ENCODE data around the gene EIF3I.

Gene EIF3I

DNA sequence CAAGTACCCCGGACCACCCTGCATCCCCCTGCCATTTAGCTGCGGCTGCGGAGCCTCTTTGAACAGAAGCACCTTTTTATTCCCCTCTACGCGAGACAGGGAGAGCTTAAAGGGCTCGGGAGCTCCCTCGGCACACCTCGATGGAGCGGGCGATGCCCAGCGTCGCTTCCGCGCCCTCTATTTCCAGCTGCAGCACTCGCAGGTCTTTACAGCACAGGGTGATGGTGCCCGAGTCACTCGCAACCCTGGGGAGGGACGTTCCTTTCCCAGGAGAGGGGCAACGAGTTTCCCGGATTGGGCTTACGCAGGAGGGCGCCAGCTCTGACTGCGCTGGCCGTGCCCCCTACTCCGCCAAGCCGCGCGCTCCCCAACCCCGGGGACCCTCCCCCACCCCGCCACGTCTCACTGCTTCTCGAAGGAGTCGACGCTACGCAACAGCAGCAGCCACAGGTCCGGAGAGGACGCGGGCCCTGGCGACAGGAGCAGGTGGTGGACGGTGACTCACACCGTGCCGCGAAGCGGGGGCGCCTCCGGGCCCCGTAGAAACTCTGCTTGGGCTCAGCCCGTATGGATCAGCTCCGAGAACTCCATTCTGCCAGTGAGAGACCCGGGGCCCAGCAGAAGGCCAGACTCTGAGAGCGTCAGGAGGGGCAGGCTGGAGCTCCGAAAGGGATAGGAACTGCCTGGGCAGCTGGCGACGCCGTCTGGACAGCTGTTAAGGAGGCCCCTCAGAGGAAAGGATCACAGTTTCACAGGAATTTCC, 19.0 kb downstream of the EIF3I start:
- no peaks in the 10 kb centered on the region for H4K20me1 ChIP-seq
- H3K4me1 ChIP-seq, result peaks cover 52% of the 10 kb centered on the region
- peak overlapping the region; percentile 74 for H3K9ac ChIP-seq
- no peaks in the 10 kb centered on the region for H3K36me3 ChIP-seq
- peak overlapping the region; percentile 72 for H3K4me3 ChIP-seq
- no peaks in the 10 kb centered on the region for H3K9me3 ChIP-seq
- H3K27me3 ChIP-seq, result no peaks in the 10 kb centered on the region
- no peak for TF ChIP-seq Cebpa-rat (IDR thresholded peaks at IDR 0.05)
- peak overlapping the region; percentile 97 for H3K4me2 ChIP-seq
- peak overlapping the region; percentile 36 for H3K27ac ChIP-seq

DNA sequence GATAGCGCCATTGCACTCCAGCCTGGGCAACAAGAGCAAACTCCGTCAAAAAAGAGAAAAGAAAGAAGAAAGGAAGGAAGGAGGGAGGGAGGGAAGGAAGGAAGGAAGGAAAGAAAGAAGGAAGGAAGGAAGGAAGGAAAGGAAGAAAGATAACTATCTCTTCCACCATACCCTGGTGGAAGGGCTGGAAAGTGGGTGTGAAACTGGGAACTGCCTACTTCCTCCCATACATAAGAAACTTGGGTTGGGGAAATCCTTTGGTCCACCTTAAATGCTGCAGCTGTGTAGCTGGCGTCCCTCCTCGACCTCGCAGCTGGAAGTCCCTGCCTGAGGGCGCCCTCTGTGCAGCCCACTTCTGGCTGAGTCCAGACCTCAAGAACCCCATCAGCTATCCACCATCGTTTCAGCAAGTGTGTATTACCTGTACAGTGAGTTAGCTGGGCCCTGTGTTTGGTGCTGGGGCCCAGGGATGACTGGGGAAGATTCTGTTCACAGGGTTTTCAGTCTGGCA, 20.2 kb downstream of the EIF3I start:
- Histone ChIP-seq H3K36me3 (no peaks in the 10 kb centered on the region), H3K9me3 (no peaks in the 10 kb centered on the region), H3K9ac (no peak overlapping the region), H4K20me1 (no peaks in the 10 kb centered on the region), H3K4me2 (peak overlapping the region; percentile 97), H3K27me3 (no peaks in the 10 kb centered on the region), H3K27ac (0 out of 2 replicates have a peak overlapping the region, but pooled peaks have one; percentile 2), H3K4me3 (no peak overlapping the region), H3K4me1 (peaks cover 64% of the 10 kb centered on the region)
- TF ChIP-seq Cebpa-rat (IDR thresholded peaks at IDR 0.05), result no peak

DNA sequence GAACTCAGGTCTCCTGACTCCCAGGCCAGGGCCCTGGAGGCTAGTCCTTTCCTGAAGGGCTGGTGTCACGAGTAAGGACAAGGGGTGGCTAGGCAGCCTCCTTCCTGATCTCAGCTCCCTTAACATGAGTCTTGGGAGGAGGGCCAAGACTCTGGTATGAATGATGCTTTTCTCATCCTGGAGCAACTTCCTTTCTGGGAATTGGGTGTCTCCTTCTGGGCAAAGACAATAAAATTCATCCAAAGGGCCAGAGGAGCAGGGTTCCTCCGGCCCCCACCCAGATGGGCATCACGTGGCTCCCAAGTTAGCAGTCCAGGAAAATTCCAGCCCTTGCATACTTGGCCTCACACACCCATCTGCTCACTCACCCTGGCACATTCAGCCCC, 24.7 kb downstream of the EIF3I start, which contains the start of gene FAM167B:
Gene FAM167B, plus strand, starts transcription at position 335 of the 386 bp plus-strand sequence. CDS start 200 bp downstream, outside the sequence.
- Histone ChIP-seq H3K36me3 (no peaks in the 10 kb centered on the region), H3K9ac (no peak within 1 kb of the TSS; the same call in 1 of the 2 replicates), H3K4me3 (no peak within 1 kb of the TSS), H3K27ac (peak within 1 kb of the TSS; percentile 97), H3K9me3 (no peaks in the 10 kb centered on the region), H3K4me1 (peaks cover 81% of the 10 kb centered on the region), H4K20me1 (no peaks in the 10 kb centered on the region), H3K4me2 (peak within 1 kb of the TSS; percentile 98), H3K27me3 (no peaks in the 10 kb centered on the region)
- no peak for TF ChIP-seq Cebpa-rat (IDR thresholded peaks at IDR 0.05)

DNA sequence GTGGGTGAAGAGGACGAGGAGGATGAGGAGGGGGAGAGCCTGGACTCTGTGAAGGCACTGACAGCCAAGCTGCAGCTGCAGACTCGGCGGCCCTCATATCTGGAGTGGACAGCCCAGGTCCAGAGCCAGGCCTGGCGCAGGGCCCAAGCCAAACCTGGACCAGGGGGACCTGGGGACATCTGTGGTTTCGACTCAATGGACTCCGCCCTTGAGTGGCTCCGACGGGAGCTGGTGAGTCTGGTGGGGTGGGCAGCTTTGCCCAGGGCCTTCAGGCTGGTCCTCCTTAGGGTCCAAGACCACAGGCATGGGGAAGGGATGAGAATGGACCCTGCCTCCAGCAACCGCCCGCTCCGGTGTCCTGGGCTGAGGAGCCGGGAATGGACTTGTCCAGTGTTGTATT, 25.2 kb downstream of the EIF3I start:
- Histone ChIP-seq H4K20me1 (no peaks in the 10 kb centered on the region), H3K4me1 (peaks cover 81% of the 10 kb centered on the region), H3K4me3 (no peak overlapping the region), H3K9ac (no peak overlapping the region), H3K9me3 (no peaks in the 10 kb centered on the region), H3K36me3 (no peaks in the 10 kb centered on the region), H3K27ac (peak overlapping the region; percentile 97; the same call in 1 of the 2 replicates), H3K27me3 (no peaks in the 10 kb centered on the region), H3K4me2 (peak overlapping the region; percentile 98)
- no peak for TF ChIP-seq Cebpa-rat (IDR thresholded peaks at IDR 0.05)

DNA sequence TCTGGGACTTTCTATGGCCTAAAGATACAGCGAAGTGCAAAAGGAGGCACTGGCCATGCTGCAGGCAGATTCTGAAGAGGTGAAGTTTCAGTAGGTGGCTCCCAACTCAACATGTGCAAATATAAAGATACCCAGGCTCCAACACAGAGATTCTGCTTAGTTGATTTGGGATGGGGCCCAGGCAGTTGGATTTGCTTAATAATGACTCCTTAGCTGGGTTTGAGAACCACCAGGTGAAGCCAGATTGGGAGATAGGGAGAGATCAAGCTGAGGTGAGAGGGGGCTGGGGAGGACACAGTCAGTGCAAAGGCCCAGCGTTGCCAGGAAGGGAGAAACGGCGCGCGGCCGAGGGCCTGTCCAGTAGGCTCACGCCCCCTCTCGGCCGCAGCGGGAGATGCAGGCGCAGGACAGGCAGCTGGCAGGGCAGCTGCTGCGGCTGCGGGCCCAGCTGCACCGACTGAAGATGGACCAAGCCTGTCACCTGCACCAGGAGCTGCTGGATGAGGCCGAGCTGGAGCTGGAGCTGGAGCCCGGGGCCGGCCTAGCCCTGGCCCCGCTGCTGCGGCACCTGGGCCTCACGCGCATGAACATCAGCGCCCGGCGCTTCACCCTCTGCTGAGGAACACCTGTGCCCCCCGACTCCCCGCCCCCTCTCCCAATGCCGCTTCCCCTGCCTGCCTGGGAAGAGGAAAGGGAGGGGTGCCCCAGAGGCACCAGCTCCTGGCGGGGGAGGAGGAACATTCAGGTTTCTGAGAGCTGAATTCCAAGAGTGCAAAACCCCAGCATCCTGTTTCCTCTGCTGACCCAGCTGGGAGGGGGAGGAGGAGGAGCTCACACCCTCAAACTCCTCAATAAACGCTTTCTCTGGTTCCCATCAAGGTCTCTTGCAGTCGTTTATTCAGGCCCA, 26.0 kb downstream of the EIF3I start:
- Histone ChIP-seq H3K9me3 (no peaks in the 10 kb centered on the region), H3K36me3 (no peaks in the 10 kb centered on the region), H3K9ac (peak overlapping the region; percentile 91; the same call in 1 of the 2 replicates), H4K20me1 (no peaks in the 10 kb centered on the region), H3K4me1 (peaks cover 81% of the 10 kb centered on the region), H3K27me3 (no peaks in the 10 kb centered on the region), H3K27ac (peak overlapping the region; percentile 97), H3K4me3 (peak overlapping the region; percentile 36; the same call in 1 of the 2 replicates), H3K4me2 (peak overlapping the region; percentile 98)
- TF ChIP-seq Cebpa-rat (IDR thresholded peaks at IDR 0.05), result no peak

DNA sequence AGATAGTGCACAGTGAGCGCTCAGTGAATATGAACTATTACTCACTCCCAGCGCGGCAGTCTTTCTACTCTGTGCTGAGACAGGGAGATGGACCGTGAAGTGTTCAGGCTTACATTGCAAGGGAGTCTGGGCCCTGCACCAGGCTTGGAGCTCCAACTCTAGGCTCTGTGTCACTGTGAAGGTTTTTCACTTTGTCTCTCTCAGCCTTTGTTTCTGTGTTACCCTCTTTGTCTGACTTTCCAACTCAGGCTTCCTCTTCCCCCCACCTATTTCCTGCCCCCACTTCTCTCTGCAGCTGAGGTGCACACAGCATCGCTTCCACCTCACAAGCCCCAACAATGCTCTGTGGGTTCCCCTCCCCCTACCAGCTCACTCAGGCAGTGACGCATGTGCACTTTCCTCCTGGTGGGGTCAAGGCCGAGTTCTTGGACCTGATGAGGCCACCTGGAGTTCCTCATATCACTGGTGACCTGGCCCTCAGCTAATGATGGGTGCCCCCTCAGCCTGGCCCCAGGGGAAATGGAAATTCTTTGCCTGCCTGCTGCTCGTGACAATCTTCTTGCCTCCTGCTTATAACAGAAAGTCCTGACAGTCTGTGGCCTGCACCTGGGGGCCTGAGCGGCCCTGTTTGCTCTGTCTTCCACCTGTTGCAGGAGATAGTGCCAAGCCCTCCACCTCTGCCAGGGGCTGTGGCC, 27.8 kb downstream of the EIF3I start:
- H3K27me3 ChIP-seq, result no peaks in the 10 kb centered on the region
- no peaks in the 10 kb centered on the region for H3K9me3 ChIP-seq
- H3K4me1 ChIP-seq, result peaks cover 98% of the 10 kb centered on the region
- no peaks in the 10 kb centered on the region for H4K20me1 ChIP-seq
- peak overlapping the region; percentile 91 for H3K9ac ChIP-seq
- no peak for TF ChIP-seq Cebpa-rat (IDR thresholded peaks at IDR 0.05)
- peak overlapping the region; percentile 97 for H3K27ac ChIP-seq
- peak overlapping the region; percentile 56; the same call in 1 of the 2 replicates for H3K4me3 ChIP-seq
- H3K4me2 ChIP-seq, result peak overlapping the region; percentile 98
- no peaks in the 10 kb centered on the region for H3K36me3 ChIP-seq

DNA sequence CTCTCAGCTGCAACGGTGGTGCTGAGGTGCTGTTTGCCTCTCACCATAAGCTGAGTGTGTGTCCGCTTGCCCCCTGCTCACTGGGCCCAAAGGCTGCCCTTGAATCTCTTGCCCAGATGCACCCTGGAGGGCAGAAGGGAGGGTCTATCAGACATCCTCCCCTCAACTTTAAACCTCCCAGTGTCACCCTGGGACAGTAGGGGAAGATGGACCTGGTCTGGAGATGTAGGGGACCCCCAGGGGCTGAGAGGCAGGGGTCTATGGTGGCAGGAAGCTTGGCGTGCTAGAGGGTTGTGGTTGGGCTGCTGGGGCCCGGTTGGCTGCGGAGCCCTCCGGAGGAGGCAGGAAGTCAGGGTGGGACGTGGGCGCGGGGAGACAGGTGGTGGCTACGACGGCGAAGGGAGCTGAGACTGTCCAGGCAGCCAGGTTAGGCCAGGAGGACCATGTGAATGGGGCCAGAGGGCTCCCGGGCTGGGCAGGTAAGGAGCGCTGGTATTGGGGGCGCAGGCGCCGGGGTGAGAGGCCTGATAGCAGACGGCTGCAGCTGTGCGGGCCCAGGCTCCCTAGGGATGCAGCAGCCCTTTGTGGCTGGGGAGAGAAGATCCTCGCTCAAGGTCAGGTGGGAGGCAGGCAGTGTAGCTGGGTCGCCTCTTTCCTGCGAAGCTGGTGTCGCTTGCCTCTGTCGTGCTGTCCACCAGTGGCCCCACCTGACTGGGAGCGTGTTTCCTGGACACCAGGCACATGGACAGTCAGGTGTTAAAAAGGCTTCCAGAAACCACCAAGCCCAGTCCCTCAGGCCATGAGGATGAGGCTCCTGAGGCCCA, 28.9 kb downstream of the EIF3I start, which contains the start of gene LCK:
Gene LCK, plus strand, starts transcription at position 373 of the 824 bp plus-strand sequence. CDS start 23,065 bp downstream, outside the sequence.
- H3K9me3 ChIP-seq, result no peaks in the 10 kb centered on the region
- no peak for TF ChIP-seq Cebpa-rat (IDR thresholded peaks at IDR 0.05)
- peak within 1 kb of the TSS; percentile 97 for H3K27ac ChIP-seq
- H3K27me3 ChIP-seq, result no peaks in the 10 kb centered on the region
- peaks cover 99% of the 10 kb centered on the region for H3K4me1 ChIP-seq
- H3K4me2 ChIP-seq, result peak within 1 kb of the TSS; percentile 98
- H3K4me3 ChIP-seq, result peak within 1 kb of the TSS; percentile 56
- peak within 1 kb of the TSS; percentile 91 for H3K9ac ChIP-seq
- H4K20me1 ChIP-seq, result no peaks in the 10 kb centered on the region
- no peaks in the 10 kb centered on the region for H3K36me3 ChIP-seq

Measured in BLaER1 (cell line).